H1 (cell line): ENCODE measurements around the gene SPOCK1. TPM values are rescaled to one million over a fixed set of nuclear protein-coding genes. Genes with fewer than 3 reads are reported as not detected.

ENCODE experiments used
- CTCF ChIA-PET: fragments of 300-600 bp; sonication (Branson Sonifier 250); formaldehyde crosslinking; loops from one replicate; lab custom pipeline; 2021; ENCODE audit not compliant: partially characterized antibody; lab: Charles Lee
- POLR2A ChIA-PET: fragments of 300-600 bp; sonication (Branson Sonifier 250); formaldehyde crosslinking; loops from one replicate; lab custom pipeline; 2021; ENCODE audit warnings: inconsistent platforms; ENCODE audit not compliant: partially characterized antibody; lab: Charles Lee
- DNase-seq, 2 experiments: peaks; one replicate each; pipeline versions ENCODE4 v3.0.0 to v3.0.0-alpha.2; 2010 to 2022; ENCODE audit warnings: low spot score in 2 of 2, low read depth in 1 of 2, mixed read lengths in 1 of 2
- FAIRE-seq: peaks from 2 replicates; lab custom pipeline; 2011; peaks lifted over from hg19 to GRCh38; lab: Jason Lieb, UNC
- H2AFZ ChIP-seq: 2 replicates; pipeline ENCODE4 v1.8.1; 2012; ENCODE audit warnings: low read length, inconsistent platforms
- H2AK5ac ChIP-seq: 2 replicates; pipeline ENCODE4 v1.6.1; 2013; ENCODE audit warnings: low read depth, low read length
- H2BK120ac ChIP-seq: replicated peaks from 2 replicates; pipeline ENCODE3; 2013; ENCODE audit warnings: low read depth, low read length, inconsistent platforms
- H2BK12ac ChIP-seq: 2 replicates; pipeline ENCODE4 v1.6.1; 2013; ENCODE audit warnings: low read depth, low read length
- H2BK15ac ChIP-seq: 2 replicates; pipeline ENCODE4 v1.6.1; 2013; ENCODE audit warnings: low read length
- H2BK20ac ChIP-seq: 2 replicates; pipeline ENCODE4 v1.6.1; 2013; ENCODE audit warnings: low read length
- H2BK5ac ChIP-seq: 2 replicates; pipeline ENCODE4 v1.6.1; 2013; ENCODE audit warnings: low read depth, low read length
- H3K14ac ChIP-seq: 2 replicates; pipeline ENCODE4 v1.6.1; 2013; ENCODE audit warnings: inconsistent platforms; ENCODE audit not compliant: insufficient read length
- H3K18ac ChIP-seq: 2 replicates; pipeline ENCODE4 v1.6.1; 2013; ENCODE audit warnings: low read length; ENCODE audit errors: extremely low read depth
- H3K23ac ChIP-seq: 2 replicates; pipeline ENCODE4 v1.6.1; 2013; ENCODE audit warnings: inconsistent platforms; ENCODE audit not compliant: insufficient read length
- H3K23me2 ChIP-seq: 2 replicates; pipeline ENCODE4 v1.6.1; 2013; ENCODE audit warnings: low read depth, low read length
- H3K27ac ChIP-seq: 2 replicates; pipeline ENCODE4 v1.6.1; 2011; ENCODE audit warnings: low read depth, low read length, inconsistent platforms
- H3K27me3 ChIP-seq, 4 experiments: replicated peaks in 1 of 4; 1 replicate in 1 of 4; 2 replicates in 3 of 4; pipeline versions ENCODE4 v1.6.1 to v1.8.1; 2011 to 2013; ENCODE audit warnings: low read length in 3 of 4, mild to moderate bottlenecking in 3 of 4, inconsistent platforms in 2 of 4, mixed read lengths in 2 of 4, moderate library complexity in 1 of 4; ENCODE audit not compliant: control insufficient read depth in 3 of 4, insufficient read depth in 3 of 4; ENCODE audit errors: extremely low read depth in 1 of 4
- H3K36me3 ChIP-seq, 4 experiments: 2 replicates each; pipeline versions ENCODE4 v1.6.1 to v1.8.1; 2011 to 2013; ENCODE audit warnings: mild to moderate bottlenecking in 4 of 4, low read length in 3 of 4, moderate library complexity in 2 of 4, control low read depth in 1 of 4, inconsistent platforms in 1 of 4; ENCODE audit not compliant: insufficient read depth in 4 of 4, control insufficient read depth in 2 of 4
- H3K4ac ChIP-seq: replicated peaks from 2 replicates; pipeline ENCODE3; 2013; ENCODE audit warnings: low read length, low read depth, mixed read lengths, inconsistent platforms; ENCODE audit not compliant: insufficient read length
- H3K4me1 ChIP-seq, 4 experiments: replicated peaks in 1 of 4; 1 replicate in 1 of 4; 2 replicates in 3 of 4; pipeline versions ENCODE4 v1.6.1 to v1.8.1; 2011 to 2013; ENCODE audit warnings: low read length in 3 of 4, inconsistent platforms in 2 of 4, mixed read lengths in 1 of 4; ENCODE audit not compliant: insufficient read depth in 4 of 4, control insufficient read depth in 3 of 4
- H3K4me2 ChIP-seq, 2 experiments: 2 replicates each; pipeline versions ENCODE4 v1.6.1 to v1.8.1; 2011 to 2013; ENCODE audit warnings: low read depth in 2 of 2, low read length in 2 of 2, control low read depth in 1 of 2, inconsistent platforms in 1 of 2, mild to moderate bottlenecking in 1 of 2; ENCODE audit not compliant: insufficient read depth in 1 of 2
- H3K4me3 ChIP-seq, 4 experiments: fragments of 200-600, 300-600 bp in 1 of 4; sonication (generic), shearing (Covaris generic), sonication (Bioruptor Twin) in 1 of 4; 2 replicates each; pipeline versions ENCODE4 v1.5.1 to v1.8.1; 2011 to 2016; ENCODE audit warnings: low read length in 4 of 4, low read depth in 3 of 4, control low read depth in 2 of 4, inconsistent platforms in 2 of 4, mild to moderate bottlenecking in 2 of 4, mixed read lengths in 1 of 4, moderate library complexity in 1 of 4; ENCODE audit not compliant: insufficient read depth in 2 of 4; ENCODE audit errors: extremely low read depth in 1 of 4
- H3K56ac ChIP-seq: replicated peaks from 2 replicates; pipeline ENCODE3; 2013; ENCODE audit warnings: low read depth, mild to moderate bottlenecking, mixed read lengths, low read length, inconsistent platforms; ENCODE audit not compliant: insufficient read length
- H3K79me1 ChIP-seq: 2 replicates; pipeline ENCODE4 v1.6.1; 2013; ENCODE audit warnings: low read depth, low read length, control low read depth
- H3K79me2 ChIP-seq, 2 experiments: 2 replicates each; pipeline versions ENCODE4 v1.6.1 to v1.8.1; 2012 to 2013; ENCODE audit warnings: low read length in 2 of 2, mild to moderate bottlenecking in 2 of 2, inconsistent platforms in 1 of 2; ENCODE audit not compliant: insufficient read depth in 2 of 2, control insufficient read depth in 1 of 2
- H3K9ac ChIP-seq, 4 experiments: replicated peaks in 1 of 4; 1 replicate in 1 of 4; 2 replicates in 3 of 4; pipeline versions ENCODE4 v1.6.1 to v1.8.1; 2011 to 2013; ENCODE audit warnings: low read depth in 3 of 4, low read length in 3 of 4, control low read depth in 2 of 4, mild to moderate bottlenecking in 2 of 4, moderate library complexity in 2 of 4, inconsistent platforms in 1 of 4; ENCODE audit errors: extremely low read depth in 1 of 4
- H3K9me3 ChIP-seq, 2 experiments: 2 replicates each; pipeline versions ENCODE4 v1.6.1 to v1.8.1; 2012 to 2013; ENCODE audit warnings: mild to moderate bottlenecking in 2 of 2, moderate library complexity in 2 of 2, control low read depth in 1 of 2, inconsistent platforms in 1 of 2, low read depth in 1 of 2, low read length in 1 of 2, mixed read lengths in 1 of 2; ENCODE audit not compliant: insufficient read depth in 2 of 2
- H4K20me1 ChIP-seq, 2 experiments: replicated peaks in 1 of 2; 2 replicates each; pipeline versions ENCODE3 to v1.8.1; 2011 to 2013; ENCODE audit warnings: inconsistent platforms in 2 of 2, low read length in 2 of 2, mild to moderate bottlenecking in 1 of 2; ENCODE audit not compliant: insufficient read depth in 2 of 2, control insufficient read depth in 1 of 2
- H4K5ac ChIP-seq: 2 replicates; pipeline ENCODE4 v1.6.1; 2013; ENCODE audit warnings: low read length, low read depth, mixed read lengths, inconsistent platforms; ENCODE audit not compliant: insufficient read length
- H4K8ac ChIP-seq: 2 replicates; pipeline ENCODE4 v1.8.0; 2013; ENCODE audit warnings: mild to moderate bottlenecking, moderate library complexity, low read length, inconsistent platforms; ENCODE audit not compliant: insufficient read depth; ENCODE audit errors: extremely low read depth
- H4K91ac ChIP-seq: replicated peaks from 2 replicates; pipeline ENCODE3; 2013; ENCODE audit warnings: low read length, mixed read lengths, inconsistent platforms; ENCODE audit not compliant: insufficient read length
- JUN ChIP-seq: IDR thresholded peaks from 2 replicates; pipeline ENCODE4 v1.6.1; 2011; ENCODE audit warnings: low read depth, mild to moderate bottlenecking, improper control_type of control experiment, low read length
- NRF1 ChIP-seq: IDR thresholded peaks from 2 replicates; pipeline ENCODE4 v1.6.1; 2011; ENCODE audit warnings: mild to moderate bottlenecking, low read depth, low read length, improper control_type of control experiment
- RFX5 ChIP-seq: IDR thresholded peaks from 2 replicates; pipeline ENCODE4 v1.6.1; 2011; ENCODE audit warnings: low read depth, low read length, improper control_type of control experiment, borderline replicate concordance
- SIRT6 ChIP-seq: IDR thresholded peaks from one replicate; pipeline ENCODE4 v1.7.1; 2012; ENCODE audit warnings: low read length, inconsistent platforms
- SUZ12 ChIP-seq: fragments of 200-600 bp; sonication (generic); IDR thresholded peaks from 2 replicates; pipeline ENCODE4 v1.6.1; 2012; ENCODE audit warnings: mild to moderate bottlenecking, inconsistent platforms, low read length, moderate library complexity, mixed read lengths
- TAF7 ChIP-seq: optimal IDR thresholded peaks from 2 replicates; pipeline ENCODE3; 2011; ENCODE audit warnings: low read depth, mild to moderate bottlenecking, inconsistent platforms, low read length, moderate library complexity, borderline replicate concordance
- TEAD4 ChIP-seq: IDR thresholded peaks from 2 replicates; pipeline ENCODE4 v1.6.1; 2012; ENCODE audit warnings: low read depth, low read length, inconsistent platforms, mixed read lengths
- YY1 ChIP-seq: IDR thresholded peaks from 2 replicates; pipeline ENCODE4 v1.6.1; 2011; ENCODE audit warnings: low read depth, mild to moderate bottlenecking, low read length
- WGBS, 2 experiments: shearing (Covaris generic) in 1 of 2; methylation state at CpG; one replicate each; pipeline versions ENCODE4 v1.1.6 to v1.1.7; 2013 to 2015; ENCODE audit warnings: low lambda C conversion rate in 2 of 2, mixed read lengths in 2 of 2, inconsistent platforms in 1 of 2, low coverage in 1 of 2, missing lambda C conversion rate in 1 of 2; ENCODE audit not compliant: insufficient replicate concordance in 2 of 2, insufficient coverage in 1 of 2, insufficient read length in 1 of 2; ENCODE audit errors: extremely low coverage in 1 of 2, missing lambda C conversion rate in 1 of 2; 5-methylcytosine and 5-hydroxymethylcytosine counted together
- polyA plus RNA-seq, 7 experiments: library from polyadenylated mRNA; depleted of rRNA in 3 of 7; stranded (reverse) in 5 of 7; unstranded in 2 of 7; fragments of >200 nt in 5 of 7; fragments of 200-250 nt in 2 of 7; gene quantifications; 1 replicate in 5 of 7; 2 replicates in 1 of 7; 4 replicates in 1 of 7; pipeline versions ENCODE4 v1.2.1 to v1.2.3, GENCODE V29; 2011 to 2013; ENCODE audit warnings: missing spikeins in 2 of 7, mixed read lengths in 2 of 7
- total RNA-seq: library from RNA; stranded (reverse); fragmentation: NEBNext Ultra II Directional; extraction: Animal tissue kit (Norgen Biotek cat#: 25700); gene quantifications from 2 replicates; pipeline ENCODE4 v1.2.1, GENCODE V29; 2021
- TF ChIP-seq, protein P1 (sequence below): IDR thresholded peaks from 2 replicates; pipeline ENCODE4 v1.6.1; 2011; ENCODE audit warnings: low read depth, mild to moderate bottlenecking, low read length; ENCODE audit not compliant: insufficient read depth

The SPOCK1 gene
- total and polyA plus RNA-seq, 2 of the 8 experiments (the other 6 are each of a cell fraction or from before 2014, with no cell fraction given) = 6.9 to 18.1 TPM

DNA sequence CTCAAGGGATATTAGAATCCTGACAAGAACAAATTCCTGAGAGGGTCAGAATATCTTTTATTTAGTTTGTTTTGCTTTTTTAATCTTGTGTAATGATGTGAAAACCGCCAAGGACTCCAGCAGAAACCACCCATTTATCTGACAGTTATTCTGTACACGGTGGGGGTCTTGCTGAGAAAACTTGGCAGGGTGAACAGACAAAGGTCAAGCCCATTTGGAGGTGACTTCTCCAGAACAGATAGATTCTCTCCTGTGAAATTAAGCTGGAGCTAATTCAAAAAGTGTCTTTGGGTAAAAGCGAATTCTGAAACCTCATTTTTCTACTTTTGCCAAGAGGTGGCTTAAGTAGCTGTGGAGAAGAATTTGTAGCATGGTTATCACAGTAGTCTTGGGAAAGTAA lies 484.4 kb downstream of the SPOCK1 start:
- Histone ChIP-seq H3K79me2 (no peaks in the 10 kb centered on the region), H3K79me1 (no peaks in the 10 kb centered on the region), H3K27ac (no peak overlapping the region), H2BK15ac (no peak overlapping the region), H3K9me3 (no peaks in the 10 kb centered on the region), H2AFZ (no peak overlapping the region), H4K91ac (no peak overlapping the region), H3K4ac (no peak overlapping the region), H2BK20ac (no peak overlapping the region), H2BK12ac (no peak overlapping the region), H2BK5ac (no peak overlapping the region), H3K27me3 (no peaks in the 10 kb centered on the region), H3K36me3 (no peaks in the 10 kb centered on the region), H2AK5ac (no peak overlapping the region), H3K9ac (no peak overlapping the region), H3K56ac (no peak overlapping the region), H3K4me2 (no peak overlapping the region), H3K18ac (no peak overlapping the region), H3K4me3 (no peak overlapping the region), H3K14ac (no peak overlapping the region), H4K5ac (no peak overlapping the region), H4K20me1 (no peaks in the 10 kb centered on the region), H3K4me1 (peaks cover 0 to 2% (median 0%) of the 10 kb centered on the region in 4 experiments; a peak in 1 of 7 replicates), H4K8ac (no peak overlapping the region), H3K23me2 (no peaks in the 10 kb centered on the region), H2BK120ac (no peak overlapping the region), H3K23ac (no peak overlapping the region)
- TF ChIP-seq, protein P1, sequence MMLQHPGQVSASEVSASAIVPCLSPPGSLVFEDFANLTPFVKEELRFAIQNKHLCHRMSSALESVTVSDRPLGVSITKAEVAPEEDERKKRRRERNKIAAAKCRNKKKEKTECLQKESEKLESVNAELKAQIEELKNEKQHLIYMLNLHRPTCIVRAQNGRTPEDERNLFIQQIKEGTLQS = no peak
- no peak for TF ChIP-seq TAF7
- TF ChIP-seq NRF1 = no peak
- TF ChIP-seq SIRT6 = no peak
- no peak for TF ChIP-seq JUN
- no peak for TF ChIP-seq TEAD4
- no peak for TF ChIP-seq RFX5
- TF ChIP-seq YY1 = no peak
- no peak for TF ChIP-seq SUZ12
- WGBS, 2 experiments = 70% methylated on average over 3 of the region's 3 CpGs; no CpG with 5 or more reads in 1 of the 2 experiments
- POLR2A ChIA-PET = no interaction called here
- no peak for FAIRE-seq
- no peak for DNase-seq
- CTCF ChIA-PET = interaction anchor here (0.7 to 1.3 kb wide), 2 partner anchors 14 to 15 kb away, joined by 4 read pairs; no protein-coding TSS in a partner anchor
